WERI-Rb-1 (cell line): ENCODE measurements around the gene WNT9A.

Experiments used
- DNase-seq: peaks from one replicate; pipeline ENCODE4 v3.0.0-alpha.2; 2020
- H3K27ac ChIP-seq: fragments of 250-450 bp; sonication (Bioruptor Pico); 2 replicates; pipeline ENCODE4 v1.5.1; 2020; ENCODE audit warnings: mild to moderate bottlenecking, moderate library complexity
- H3K27me3 ChIP-seq: fragments of 250-450 bp; sonication (Bioruptor Pico); 2 replicates; pipeline ENCODE4 v1.5.1; 2021; ENCODE audit warnings: mild to moderate bottlenecking, low read depth, moderate library complexity; ENCODE audit not compliant: insufficient read depth, severe bottlenecking
- H3K36me3 ChIP-seq: fragments of 250-450 bp; sonication (Bioruptor Pico); 2 replicates; pipeline ENCODE4 v1.5.1; 2020; ENCODE audit warnings: mild to moderate bottlenecking, moderate library complexity
- H3K4me3 ChIP-seq: 2 replicates; pipeline ENCODE4 v1.5.1; 2011; ENCODE audit warnings: low read depth, mild to moderate bottlenecking, control low read depth, low read length
- H3K9me3 ChIP-seq: fragments of 250-450 bp; sonication (Bioruptor Pico); 2 replicates; pipeline ENCODE4 v1.5.1; 2021; ENCODE audit warnings: mild to moderate bottlenecking, moderate library complexity; ENCODE audit not compliant: severe bottlenecking
- TF ChIP-seq, protein P1 (sequence below): IDR thresholded peaks from 2 replicates; pipeline ENCODE4 v1.5.1; 2011; ENCODE audit warnings: low read depth, mild to moderate bottlenecking, control low read depth, inconsistent platforms, low read length

WNT9A gene

DNA sequence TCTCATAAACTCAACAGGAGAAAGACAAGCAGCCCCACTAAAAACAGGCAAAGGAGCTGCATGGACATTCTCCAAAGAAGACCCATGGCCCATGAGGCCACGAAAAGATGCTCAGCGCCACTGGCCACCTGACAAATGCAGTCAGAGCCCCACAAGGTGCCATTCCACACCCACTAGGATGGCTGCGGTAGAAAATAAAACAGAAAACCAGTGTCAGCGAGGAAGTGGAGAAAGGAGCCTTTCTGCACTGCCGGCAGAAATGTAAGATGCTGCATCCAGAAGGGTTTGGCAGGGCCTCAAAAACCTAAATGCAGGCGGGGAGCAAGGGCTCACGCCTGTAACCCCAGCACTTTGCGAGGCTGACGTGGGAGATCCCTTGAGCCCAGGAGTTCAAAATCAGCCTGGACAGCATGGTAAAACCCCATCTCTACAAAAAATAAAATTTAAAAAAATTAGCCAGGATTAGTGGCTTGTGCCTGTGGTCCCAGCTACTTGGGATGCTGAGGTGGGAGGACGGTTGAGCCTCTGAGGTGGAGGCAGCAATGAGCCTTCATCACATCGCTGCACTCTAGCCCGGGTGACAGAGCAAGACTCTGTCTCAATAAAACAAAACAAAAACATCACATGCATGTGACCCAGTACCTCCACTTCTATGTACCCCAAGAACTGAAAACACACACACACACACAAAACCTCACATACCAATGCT is 4.2 kb downstream of the WNT9A start:
- DNase-seq = no peak
- no peak overlapping the region for H3K4me3 ChIP-seq
- no peaks in the 10 kb centered on the region for H3K27me3 ChIP-seq

DNA sequence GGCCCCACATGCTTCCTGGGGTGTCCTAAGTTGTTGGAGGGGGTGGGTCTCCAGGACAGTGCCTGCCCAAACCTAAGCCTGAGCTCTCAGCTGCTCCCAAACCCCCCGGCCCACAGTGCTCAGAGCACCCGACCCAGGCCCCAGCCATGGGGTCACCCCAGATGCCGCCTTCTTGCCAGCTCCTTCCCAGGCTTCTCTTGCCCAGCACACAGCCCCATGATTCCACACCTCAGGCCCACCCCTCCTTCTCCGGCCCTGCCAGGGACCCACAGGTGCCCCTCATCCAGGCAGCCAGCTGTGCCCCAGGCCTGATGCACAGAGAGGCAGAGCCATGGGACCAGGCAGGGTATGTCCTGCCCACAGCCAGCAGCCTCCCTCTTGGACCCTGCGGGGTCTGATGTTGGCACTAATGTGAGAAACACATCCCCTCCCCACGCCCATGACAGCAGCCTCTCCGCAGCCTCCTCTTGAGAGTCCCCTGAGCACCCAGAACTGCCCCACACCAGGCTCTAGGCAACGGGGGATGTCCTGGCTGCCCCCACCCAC is 4.9 kb downstream of the WNT9A start:
- no peak overlapping the region for H3K4me3 ChIP-seq
- H3K27ac ChIP-seq = peak overlapping the region; percentile 62; the same call in 1 of the 2 replicates
- H3K27me3 ChIP-seq = no peaks in the 10 kb centered on the region
- no peaks in the 10 kb centered on the region for H3K36me3 ChIP-seq
- TF ChIP-seq, protein P1, sequence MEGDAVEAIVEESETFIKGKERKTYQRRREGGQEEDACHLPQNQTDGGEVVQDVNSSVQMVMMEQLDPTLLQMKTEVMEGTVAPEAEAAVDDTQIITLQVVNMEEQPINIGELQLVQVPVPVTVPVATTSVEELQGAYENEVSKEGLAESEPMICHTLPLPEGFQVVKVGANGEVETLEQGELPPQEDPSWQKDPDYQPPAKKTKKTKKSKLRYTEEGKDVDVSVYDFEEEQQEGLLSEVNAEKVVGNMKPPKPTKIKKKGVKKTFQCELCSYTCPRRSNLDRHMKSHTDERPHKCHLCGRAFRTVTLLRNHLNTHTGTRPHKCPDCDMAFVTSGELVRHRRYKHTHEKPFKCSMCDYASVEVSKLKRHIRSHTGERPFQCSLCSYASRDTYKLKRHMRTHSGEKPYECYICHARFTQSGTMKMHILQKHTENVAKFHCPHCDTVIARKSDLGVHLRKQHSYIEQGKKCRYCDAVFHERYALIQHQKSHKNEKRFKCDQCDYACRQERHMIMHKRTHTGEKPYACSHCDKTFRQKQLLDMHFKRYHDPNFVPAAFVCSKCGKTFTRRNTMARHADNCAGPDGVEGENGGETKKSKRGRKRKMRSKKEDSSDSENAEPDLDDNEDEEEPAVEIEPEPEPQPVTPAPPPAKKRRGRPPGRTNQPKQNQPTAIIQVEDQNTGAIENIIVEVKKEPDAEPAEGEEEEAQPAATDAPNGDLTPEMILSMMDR = no peak
- H3K9me3 ChIP-seq = no peaks in the 10 kb centered on the region
- no peak for DNase-seq

More for the DNA sequence above, 4.2 kb downstream of the WNT9A start:
- Histone ChIP-seq H3K27ac (no peak overlapping the region), H3K9me3 (no peaks in the 10 kb centered on the region), H3K36me3 (no peaks in the 10 kb centered on the region)
- TF ChIP-seq, protein P1 = no peak

DNA sequence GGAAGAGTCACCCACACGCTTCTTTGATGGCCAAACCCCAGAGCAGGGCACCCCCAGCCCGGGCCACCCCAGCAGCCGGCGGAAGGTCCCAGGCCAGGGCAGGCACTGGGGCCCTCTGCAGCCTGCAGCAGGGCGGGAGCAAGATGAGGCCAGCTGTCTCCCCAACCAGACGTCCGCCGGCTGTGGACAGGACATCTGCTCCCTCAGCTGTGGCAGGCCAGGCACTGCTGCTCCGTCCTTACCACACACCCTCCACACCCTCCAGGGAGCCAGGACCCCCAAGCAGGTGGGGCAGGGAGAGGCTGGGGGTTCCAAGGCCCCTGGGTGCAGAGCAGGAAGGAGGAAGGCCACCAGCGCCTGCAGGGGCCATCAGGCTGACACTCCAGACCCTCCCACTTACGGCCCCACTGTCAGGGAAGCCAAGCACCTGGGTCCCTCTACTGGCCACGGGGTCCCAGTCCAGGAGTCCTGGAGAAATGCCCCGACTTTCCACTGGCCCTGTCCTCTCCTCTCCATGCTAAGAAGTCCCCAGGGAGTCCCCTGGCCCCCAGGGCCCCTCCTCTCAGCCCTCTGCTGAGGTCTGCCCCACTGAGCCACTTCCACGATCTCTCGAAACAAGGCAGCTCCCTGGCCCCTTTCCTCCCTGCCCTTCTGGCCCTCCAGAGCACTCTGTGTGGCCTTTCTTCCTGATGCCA is 5.6 kb downstream of the WNT9A start:
- no peaks in the 10 kb centered on the region for H3K27me3 ChIP-seq
- no peaks in the 10 kb centered on the region for H3K9me3 ChIP-seq
- no peaks in the 10 kb centered on the region for H3K36me3 ChIP-seq
- TF ChIP-seq, protein P1 = peak; percentile 68
- DNase-seq = peak; percentile 70
- H3K27ac ChIP-seq = peak overlapping the region; percentile 62
- no peak overlapping the region for H3K4me3 ChIP-seq

DNA sequence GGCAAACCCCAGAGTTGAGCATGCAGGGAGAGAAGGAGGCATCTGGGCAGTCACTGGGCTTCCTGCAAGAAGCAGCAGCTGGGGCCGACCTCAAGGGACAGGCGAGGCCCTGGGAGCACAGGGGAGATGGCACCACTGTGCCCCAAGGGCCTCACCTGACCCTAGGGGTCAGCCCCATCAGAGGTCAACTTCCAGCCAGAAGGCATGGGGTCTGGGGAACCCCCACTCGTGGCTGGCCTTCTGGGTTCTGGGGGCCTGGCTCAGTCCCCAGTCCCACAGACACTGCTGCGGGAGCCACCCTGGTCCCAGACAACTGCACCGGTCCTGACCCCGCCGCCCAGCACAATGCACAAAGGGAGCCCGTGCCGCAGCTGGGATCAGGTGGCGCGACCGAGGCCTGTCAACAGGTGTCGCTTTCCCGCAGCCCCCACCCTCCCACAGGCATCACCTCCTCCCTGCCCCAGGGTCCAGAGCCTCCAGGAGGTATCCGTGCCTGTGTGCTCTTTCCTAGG is 6.2 kb downstream of the WNT9A start:
- H3K27ac ChIP-seq = peak overlapping the region; percentile 62
- TF ChIP-seq, protein P1 = peak; percentile 41
- no peak overlapping the region for H3K4me3 ChIP-seq
- DNase-seq = peak; percentile 47
- no peaks in the 10 kb centered on the region for H3K36me3 ChIP-seq
- no peaks in the 10 kb centered on the region for H3K27me3 ChIP-seq
- no peaks in the 10 kb centered on the region for H3K9me3 ChIP-seq

DNA sequence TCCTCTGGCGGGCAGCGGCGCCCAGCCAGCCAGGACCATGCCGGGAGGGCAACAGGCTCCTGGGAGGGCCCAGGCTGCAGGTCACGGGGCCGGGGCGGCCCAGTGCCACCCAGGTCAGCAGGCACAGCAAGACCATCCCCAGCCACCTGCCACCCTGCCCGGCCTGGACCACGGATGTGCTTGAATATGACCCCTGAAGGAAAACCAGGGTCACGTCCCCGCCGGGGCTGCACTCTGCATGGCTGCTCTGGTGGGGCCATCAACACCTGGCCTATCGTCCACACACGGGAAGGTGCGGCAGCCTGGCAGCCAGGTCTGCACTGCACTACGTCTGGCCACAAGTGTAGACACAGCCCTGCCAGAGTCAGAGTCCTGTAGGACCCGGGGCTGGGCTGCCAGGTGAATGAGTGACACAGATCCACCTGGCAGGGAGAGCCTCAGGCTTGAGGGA is 6.9 kb downstream of the WNT9A start:
- H3K4me3 ChIP-seq = no peak overlapping the region
- DNase-seq = no peak
- H3K27ac ChIP-seq = no peak overlapping the region
- H3K36me3 ChIP-seq = no peaks in the 10 kb centered on the region
- no peaks in the 10 kb centered on the region for H3K27me3 ChIP-seq
- no peaks in the 10 kb centered on the region for H3K9me3 ChIP-seq
- TF ChIP-seq, protein P1 = no peak
